NCI-H1417 (cell line): ENCODE measurements around the gene MGAT4A.
A peak's percentile ranks its signal among the peaks of the same experiment; 100 is the strongest.

ENCODE experiments used
- DNase-seq, 3 experiments: peaks; one replicate each; lab custom pipeline; 2025; lab: John Stamatoyannopoulos, UW

MGAT4A gene

GRCh38 chr2:98572211-98572610 lies 158.7 kb downstream of the MGAT4A start:
- DNase-seq: no peak

GRCh38 chr2:98571796-98572195 lies 159.1 kb downstream of the MGAT4A start:
- no peak for DNase-seq

GRCh38 chr2:98571121-98571701 lies 159.7 kb downstream of the MGAT4A start:
- no peak for DNase-seq

GRCh38 chr2:98570356-98570755 lies 160.6 kb downstream of the MGAT4A start:
- no peak for DNase-seq

- no peak for DNase-seq
These were observed 161.0 kb downstream of the MGAT4A start for GRCh38 chr2:98569915-98570314.

- peak in 2 of 3 experiments; percentile 12 to 21 for DNase-seq
These were observed 161.6 kb downstream of the MGAT4A start for GRCh38 chr2:98569197-98569793.
